GM13977 (cell line): ENCODE data around the gene PRXL2B.

Source experiments
- DNase-seq: peaks from one replicate; pipeline ENCODE4 v3.0.0; 2012; ENCODE audit warnings: low spot score
- in situ Hi-C: fragments of 300-500 bp; cut with MboI; formaldehyde crosslinking; loops from one replicate; pipeline ENCODE4 v1.12.0; 2022; ENCODE audit warnings: low sequenced_read_pairs, low pct_unique_long_range_greater_than_20kb, mixed read lengths, inconsistent platforms; ENCODE audit not compliant: unreplicated experiment
- TF ChIP-seq, protein P1 (sequence below): IDR thresholded peaks from 2 replicates; pipeline ENCODE4 v1.5.1; 2012; ENCODE audit warnings: mild to moderate bottlenecking, control low read depth; ENCODE audit not compliant: insufficient read depth; ENCODE audit errors: extremely low read depth, missing control alignments

Gene PRXL2B

DNA sequence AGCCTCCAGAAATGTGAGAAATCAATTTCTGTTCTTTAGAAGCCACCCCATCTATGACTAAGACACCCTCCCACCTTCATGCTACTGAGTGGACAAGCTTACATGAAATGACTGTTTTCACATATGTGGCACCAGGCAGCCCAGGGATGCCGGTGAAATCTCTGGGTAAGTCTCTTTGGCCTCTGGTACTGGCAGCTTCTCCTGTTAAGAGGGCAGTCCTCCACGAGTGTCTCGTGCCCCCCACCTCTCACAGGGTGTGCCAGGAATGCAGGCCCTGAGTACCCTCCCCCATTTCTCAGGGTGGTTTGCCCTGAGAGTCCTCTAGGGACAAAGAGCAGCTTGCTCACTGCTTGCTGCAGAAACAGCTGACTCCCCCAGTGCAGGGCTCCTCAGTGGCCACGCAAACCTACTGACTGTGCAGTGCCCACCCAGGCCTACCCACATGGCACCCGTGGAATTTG is 3.2 kb upstream of the PRXL2B start:
- DNase-seq = no peak
- TF ChIP-seq, protein P1, sequence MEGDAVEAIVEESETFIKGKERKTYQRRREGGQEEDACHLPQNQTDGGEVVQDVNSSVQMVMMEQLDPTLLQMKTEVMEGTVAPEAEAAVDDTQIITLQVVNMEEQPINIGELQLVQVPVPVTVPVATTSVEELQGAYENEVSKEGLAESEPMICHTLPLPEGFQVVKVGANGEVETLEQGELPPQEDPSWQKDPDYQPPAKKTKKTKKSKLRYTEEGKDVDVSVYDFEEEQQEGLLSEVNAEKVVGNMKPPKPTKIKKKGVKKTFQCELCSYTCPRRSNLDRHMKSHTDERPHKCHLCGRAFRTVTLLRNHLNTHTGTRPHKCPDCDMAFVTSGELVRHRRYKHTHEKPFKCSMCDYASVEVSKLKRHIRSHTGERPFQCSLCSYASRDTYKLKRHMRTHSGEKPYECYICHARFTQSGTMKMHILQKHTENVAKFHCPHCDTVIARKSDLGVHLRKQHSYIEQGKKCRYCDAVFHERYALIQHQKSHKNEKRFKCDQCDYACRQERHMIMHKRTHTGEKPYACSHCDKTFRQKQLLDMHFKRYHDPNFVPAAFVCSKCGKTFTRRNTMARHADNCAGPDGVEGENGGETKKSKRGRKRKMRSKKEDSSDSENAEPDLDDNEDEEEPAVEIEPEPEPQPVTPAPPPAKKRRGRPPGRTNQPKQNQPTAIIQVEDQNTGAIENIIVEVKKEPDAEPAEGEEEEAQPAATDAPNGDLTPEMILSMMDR = no peak
- in situ Hi-C loops = no loop called here

DNA sequence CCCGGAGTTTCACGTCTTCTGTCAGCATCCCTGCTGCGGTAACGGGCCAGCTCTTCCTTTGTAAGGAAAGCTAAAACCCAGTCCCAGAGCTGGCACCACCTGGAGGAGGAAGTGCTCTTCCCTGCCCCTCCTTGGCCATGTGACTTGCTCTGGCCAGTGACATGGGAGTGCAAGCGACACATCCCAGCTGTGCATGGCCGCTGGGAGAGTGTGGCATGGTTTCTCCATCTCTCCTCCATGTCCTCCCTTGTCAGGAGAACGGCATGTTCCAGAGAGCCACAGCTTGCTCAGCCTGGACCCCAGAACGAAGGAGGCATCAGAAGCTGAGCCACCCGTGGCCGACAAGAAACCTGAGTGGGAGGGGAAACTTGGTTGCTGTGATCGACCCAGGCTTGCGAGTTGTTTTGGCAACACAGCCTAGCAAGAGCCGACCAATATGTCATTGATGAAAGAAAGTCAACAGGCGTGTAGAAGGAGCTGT is 2.7 kb upstream of the PRXL2B start:
- in situ Hi-C loops = no loop called here
- no peak for DNase-seq
- TF ChIP-seq, protein P1 = no peak

DNA sequence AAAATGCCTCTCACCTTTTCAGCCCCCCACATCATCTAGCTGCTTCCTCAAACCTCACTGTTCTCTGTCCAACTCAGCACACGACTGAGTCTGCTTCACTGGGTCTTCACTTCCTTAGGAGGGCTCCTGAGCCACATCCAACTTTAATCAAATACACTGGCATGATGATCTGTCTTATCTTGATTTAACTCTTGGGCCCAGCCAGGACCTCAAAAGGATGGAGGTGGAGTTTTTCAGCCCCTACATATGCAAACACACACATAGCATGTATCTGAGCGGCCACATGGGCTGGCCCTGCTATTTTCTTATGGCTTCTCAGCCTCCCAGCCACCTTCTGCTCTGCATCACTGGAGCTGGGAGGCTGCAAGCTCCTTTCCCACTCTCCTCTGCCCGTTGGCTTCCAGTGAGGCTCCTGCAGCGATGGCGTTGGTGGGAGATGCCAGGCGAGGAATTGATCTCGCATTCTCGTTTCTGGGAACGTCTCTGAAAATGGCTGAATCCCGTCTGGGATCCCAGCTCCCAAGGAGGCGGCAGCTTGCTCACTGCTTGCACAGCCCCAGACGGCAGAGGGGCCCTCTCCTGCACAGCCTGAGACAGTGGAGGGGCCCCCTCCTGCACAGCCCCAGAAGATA is 1.8 kb upstream of the PRXL2B start:
- TF ChIP-seq, protein P1 = no peak
- DNase-seq = no peak
- in situ Hi-C loops = no loop called here

DNA sequence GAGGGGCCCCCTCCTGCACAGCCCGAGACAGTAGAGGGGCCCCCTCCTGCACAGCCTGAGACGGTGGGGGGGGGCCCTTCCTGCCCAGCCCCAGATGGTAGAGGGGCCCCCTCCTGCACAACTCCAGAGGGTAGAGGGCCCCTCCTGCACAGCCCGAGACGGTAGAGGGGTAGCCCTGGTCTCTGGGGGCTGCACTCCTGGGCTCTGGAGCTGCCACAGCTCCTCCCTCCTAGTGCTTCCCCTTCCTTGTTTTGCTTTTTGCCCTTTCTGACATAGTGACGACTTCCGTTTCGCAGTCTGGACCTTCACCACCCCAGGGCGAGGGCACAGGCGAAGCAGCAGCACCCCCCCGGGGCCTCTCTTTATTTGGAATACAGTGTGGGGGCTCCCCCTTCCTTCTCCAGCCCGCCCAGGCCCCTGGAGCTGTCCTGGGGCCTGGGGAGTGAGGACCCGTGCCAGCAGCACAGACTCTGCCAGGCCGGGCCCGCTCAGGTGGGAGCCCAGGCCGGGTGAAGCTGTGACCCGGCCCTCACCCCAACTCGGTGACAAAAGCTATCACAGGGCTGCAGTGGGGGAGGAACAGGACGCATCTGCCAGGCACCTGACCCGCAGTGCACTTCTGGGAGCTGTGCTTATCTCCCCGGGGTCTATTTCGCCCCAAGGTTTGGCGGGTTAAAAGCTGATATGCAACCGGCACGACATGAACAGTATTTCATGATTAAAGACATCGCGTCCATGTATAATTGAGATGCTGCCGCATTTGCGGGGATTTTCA is 1.1 kb upstream of the PRXL2B start:
- peak; percentile 77 for DNase-seq
- in situ Hi-C loops = no loop called here
- TF ChIP-seq, protein P1 = peak; percentile 9

DNA sequence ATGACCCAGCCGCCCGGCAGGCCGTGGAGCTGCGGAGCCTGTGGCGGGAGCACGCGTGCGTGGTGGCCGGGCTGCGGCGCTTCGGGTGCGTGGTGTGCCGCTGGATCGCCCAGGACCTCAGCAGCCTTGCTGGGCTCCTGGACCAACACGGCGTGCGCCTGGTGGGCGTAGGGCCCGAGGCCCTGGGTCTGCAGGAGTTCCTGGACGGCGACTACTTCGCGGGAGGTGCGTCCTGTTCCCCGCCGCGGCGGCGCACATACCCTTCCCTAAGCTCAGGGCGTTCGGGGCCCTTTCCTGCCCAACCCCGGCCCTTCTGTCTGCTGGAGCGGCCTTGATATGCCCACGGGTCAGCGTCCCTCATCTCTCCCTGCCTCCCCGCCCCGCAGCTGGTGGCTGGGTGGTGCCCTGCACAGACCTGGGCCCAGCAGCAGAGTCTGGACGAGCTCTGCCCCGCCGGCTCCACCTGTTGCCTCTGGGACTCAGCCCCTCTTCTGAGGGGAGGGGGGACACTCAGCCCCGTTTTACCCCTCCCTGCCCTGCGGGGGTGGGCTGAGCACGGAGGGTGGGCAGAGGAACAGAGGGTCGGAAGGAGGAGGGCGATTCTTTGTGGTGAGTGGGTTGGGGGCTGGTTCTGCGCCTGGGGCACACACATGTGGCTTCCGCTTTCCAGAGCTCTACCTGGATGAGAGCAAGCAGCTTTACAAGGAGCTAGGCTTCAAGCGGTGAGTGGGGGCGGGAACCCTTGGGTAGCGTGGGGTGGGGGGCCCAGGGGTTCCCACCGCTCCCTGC is 688 bp downstream of the PRXL2B start:
- peak; percentile 54 for DNase-seq
- in situ Hi-C loops = no loop called here
- TF ChIP-seq, protein P1 = no peak

DNA sequence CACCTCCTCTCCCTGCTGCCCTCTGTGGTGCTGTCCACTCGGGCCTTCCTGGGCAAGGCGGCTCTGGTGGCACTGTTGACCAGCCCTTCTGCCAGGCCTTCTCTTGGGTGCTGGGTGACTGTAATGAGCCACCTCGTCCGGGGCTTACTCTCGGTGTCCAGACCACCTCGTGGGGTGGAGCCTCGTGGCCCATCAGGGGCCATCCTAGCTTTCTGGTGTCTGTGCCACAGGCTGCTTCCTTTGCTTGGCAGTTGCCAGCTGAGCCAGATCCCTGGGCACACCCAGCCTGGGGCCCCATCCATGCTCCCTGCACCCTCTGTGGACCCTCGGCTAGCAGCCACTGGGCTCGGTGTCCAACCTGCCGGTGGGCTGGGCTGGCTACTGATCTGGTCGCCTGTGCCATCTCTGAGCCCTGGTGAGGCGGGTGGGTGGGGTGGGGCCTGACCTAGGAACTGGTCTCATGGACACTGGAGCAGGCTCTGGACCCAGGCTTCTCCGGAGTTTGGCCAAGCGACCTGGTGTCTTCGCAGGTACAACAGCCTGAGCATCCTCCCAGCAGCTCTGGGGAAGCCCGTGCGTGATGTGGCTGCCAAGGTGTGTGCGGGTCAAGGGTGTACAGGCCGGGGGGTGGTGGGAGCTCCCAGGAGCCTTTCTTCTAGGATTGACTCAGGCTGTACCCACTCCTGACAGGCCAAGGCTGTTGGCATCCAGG is 1.4 kb downstream of the PRXL2B start:
- in situ Hi-C loops = no loop called here

More for the DNA sequence above, 1.4 kb downstream of the PRXL2B start:
- DNase-seq = no peak
- TF ChIP-seq, protein P1 = no peak
